OCI-LY1 (cell line): ENCODE data around the gene CNOT4.

Experiments
- EZH2 ChIP-seq: fragments of 200-600 bp; sonication (generic), shearing (Covaris generic); IDR thresholded peaks from 2 replicates; pipeline ENCODE4 v1.8.0; 2017; ENCODE audit warnings: borderline replicate concordance, mixed run types, mild to moderate bottlenecking, antibody characterized with exemption, low read length, moderate library complexity, mixed read lengths
- TF ChIP-seq, protein P1 (sequence below): fragments of 200-600 bp; sonication (generic), shearing (Covaris generic); IDR thresholded peaks from 2 replicates; pipeline ENCODE4 v1.5.1; 2017; ENCODE audit warnings: mild to moderate bottlenecking, antibody characterized with exemption, low read length, moderate library complexity, mixed read lengths

GRCh38 chr7:135481598-135481979 lies 28.3 kb downstream of the CNOT4 start:
- TF ChIP-seq, protein P1, sequence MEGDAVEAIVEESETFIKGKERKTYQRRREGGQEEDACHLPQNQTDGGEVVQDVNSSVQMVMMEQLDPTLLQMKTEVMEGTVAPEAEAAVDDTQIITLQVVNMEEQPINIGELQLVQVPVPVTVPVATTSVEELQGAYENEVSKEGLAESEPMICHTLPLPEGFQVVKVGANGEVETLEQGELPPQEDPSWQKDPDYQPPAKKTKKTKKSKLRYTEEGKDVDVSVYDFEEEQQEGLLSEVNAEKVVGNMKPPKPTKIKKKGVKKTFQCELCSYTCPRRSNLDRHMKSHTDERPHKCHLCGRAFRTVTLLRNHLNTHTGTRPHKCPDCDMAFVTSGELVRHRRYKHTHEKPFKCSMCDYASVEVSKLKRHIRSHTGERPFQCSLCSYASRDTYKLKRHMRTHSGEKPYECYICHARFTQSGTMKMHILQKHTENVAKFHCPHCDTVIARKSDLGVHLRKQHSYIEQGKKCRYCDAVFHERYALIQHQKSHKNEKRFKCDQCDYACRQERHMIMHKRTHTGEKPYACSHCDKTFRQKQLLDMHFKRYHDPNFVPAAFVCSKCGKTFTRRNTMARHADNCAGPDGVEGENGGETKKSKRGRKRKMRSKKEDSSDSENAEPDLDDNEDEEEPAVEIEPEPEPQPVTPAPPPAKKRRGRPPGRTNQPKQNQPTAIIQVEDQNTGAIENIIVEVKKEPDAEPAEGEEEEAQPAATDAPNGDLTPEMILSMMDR: no peak
- TF ChIP-seq EZH2: no peak
